Vagina (tissue), 2 donors: ENCODE results near the gene AUH. TPM values are rescaled to one million over a fixed set of nuclear protein-coding genes. Genes with fewer than 3 reads are reported as not detected.

Source experiments
- DNase-seq, 2 donors: peaks; one replicate each; pipeline ENCODE4 v3.0.0-alpha.2; 2017; ENCODE audit errors: extremely low spot score in 2 of 2
- H3K27ac ChIP-seq: fragments of 200-600 bp; sonication (generic); one replicate; pipeline ENCODE4 v1.5.1; 2019
- H3K27me3 ChIP-seq: fragments of 200-600 bp; sonication (generic); one replicate; pipeline ENCODE4 v1.5.1; 2019
- H3K36me3 ChIP-seq, 2 donors: fragments of 200-600 bp; sonication (generic); one replicate each; pipeline ENCODE4 v1.5.1; 2017 to 2019
- H3K4me1 ChIP-seq: fragments of 200-600 bp; sonication (generic); one replicate; pipeline ENCODE4 v1.5.1; 2019
- H3K4me3 ChIP-seq, 2 donors: fragments of 200-600 bp; sonication (generic); 1 replicate in 1 of 2; 2 replicates in 1 of 2; pipeline ENCODE4 v1.5.1; 2016 to 2019
- H3K9me3 ChIP-seq: fragments of 200-600 bp; sonication (generic); one replicate; pipeline ENCODE4 v1.5.1; 2019
- CTCF ChIP-seq, 3 experiments: fragments of 450-650 bp in 2 of 3; fragments of 200-600 bp in 1 of 3; sonication (generic) in 1 of 3; IDR thresholded peaks; one replicate each; pipeline ENCODE4 v1.5.1; 2017 to 2019; ENCODE audit warnings: antibody characterized with exemption in 3 of 3, mild to moderate bottlenecking in 2 of 3, moderate library complexity in 2 of 3
- POLR2A ChIP-seq, 2 donors: fragments of 450-650 bp; IDR thresholded peaks; one replicate each; pipeline ENCODE4 v1.6.1; 2017; ENCODE audit warnings: antibody characterized with exemption in 2 of 2, mild to moderate bottlenecking in 2 of 2, moderate library complexity in 2 of 2
- POLR2AphosphoS5 ChIP-seq, 2 donors: sonication (generic); formaldehyde crosslinking; IDR thresholded peaks; one replicate each; pipeline ENCODE4 v1.9.0; 2017; ENCODE audit warnings: antibody characterized with exemption in 2 of 2, mild to moderate bottlenecking in 2 of 2, low read depth in 1 of 2; ENCODE audit not compliant: insufficient read depth in 1 of 2
- intact Hi-C: fragments of 100-400 bp; cut with DNase I; formaldehyde crosslinking; loops from one replicate; pipeline ENCODE4 v1.15.1; 2023
- total RNA-seq: library from RNA; depleted of rRNA; stranded (reverse); fragments of >200 nt; gene quantifications from one replicate; pipeline ENCODE4 v1.2.3, GENCODE V29; 2016

The AUH gene
- total RNA-seq, 1 donor from 2014 or later, result 39.0 TPM

- TF ChIP-seq POLR2AphosphoS5 (IDR thresholded peaks at IDR 0.05; ENCODE audit: insufficient read depth in 1 of 2, low read depth in 1 of 2), result peak in 1 of 2 donors; percentile 30
- TF ChIP-seq POLR2A (IDR thresholded peaks at IDR 0.05), result no peak
- no peak for TF ChIP-seq CTCF (IDR thresholded peaks at IDR 0.05)
- H3K9me3 ChIP-seq, result no peaks in the 10 kb centered on the region
- no peaks in the 10 kb centered on the region for H3K27me3 ChIP-seq
- no peaks in the 10 kb centered on the region for H3K36me3 ChIP-seq
- intact Hi-C loops, result no loop called here
- H3K27ac ChIP-seq, result no peak overlapping the region
- peaks cover 9% of the 10 kb centered on the region for H3K4me1 ChIP-seq
- no peak for DNase-seq
- no peak overlapping the region for H3K4me3 ChIP-seq
These were observed 34.1 kb upstream of the AUH start for GRCh38 chr9:91395553-91396471.

DNA sequence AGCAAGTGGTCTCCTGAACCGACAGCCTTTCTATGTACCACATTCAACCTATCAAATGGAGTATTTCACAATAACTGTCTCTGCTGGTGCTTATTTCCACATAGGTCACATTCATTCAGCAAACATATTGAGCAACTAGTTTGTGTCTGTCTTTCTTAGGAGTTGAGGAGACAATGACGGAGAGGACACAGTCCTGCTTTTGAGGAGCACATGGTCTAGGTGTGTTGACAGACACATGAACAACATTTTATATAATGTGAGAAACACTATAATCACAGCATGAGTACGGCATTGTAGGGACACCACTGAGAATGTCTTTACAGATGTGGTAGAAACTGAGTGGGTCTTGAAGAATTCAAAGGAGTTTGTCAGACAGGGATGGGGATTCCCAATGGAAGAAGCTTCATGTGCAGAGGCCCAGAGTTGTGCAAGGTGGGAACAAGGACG is 33.4 kb upstream of the AUH start:
- no peak for DNase-seq
- H3K27ac ChIP-seq, result no peak overlapping the region
- H3K9me3 ChIP-seq, result no peaks in the 10 kb centered on the region
- H3K27me3 ChIP-seq, result no peaks in the 10 kb centered on the region
- H3K4me3 ChIP-seq, result no peak overlapping the region
- H3K4me1 ChIP-seq, result peaks cover 9% of the 10 kb centered on the region
- TF ChIP-seq POLR2AphosphoS5 (IDR thresholded peaks at IDR 0.05; ENCODE audit: insufficient read depth in 1 of 2, low read depth in 1 of 2) (peak; percentile 16 to 20), CTCF (IDR thresholded peaks at IDR 0.05) (no peak), POLR2A (IDR thresholded peaks at IDR 0.05) (no peak)
- intact Hi-C loops, result no loop called here
- H3K36me3 ChIP-seq, result no peaks in the 10 kb centered on the region

DNA sequence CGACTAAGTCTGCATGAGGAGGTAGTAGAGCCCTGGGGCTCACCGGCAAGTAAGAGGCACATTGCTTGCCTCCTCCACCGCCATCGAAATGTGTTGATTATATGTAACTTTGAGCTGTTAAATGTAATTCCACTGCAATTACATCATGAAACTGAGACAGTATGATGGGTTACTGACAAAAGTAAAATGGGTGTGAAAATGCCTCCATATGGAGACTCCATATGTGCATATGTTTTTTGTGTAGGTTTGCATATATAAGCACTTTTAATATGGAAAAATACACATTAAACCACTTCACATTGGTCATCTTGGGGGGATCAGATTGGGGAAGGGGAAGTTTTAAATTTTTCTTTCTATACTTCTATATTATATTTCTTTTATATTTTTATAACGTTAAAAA is 32.1 kb upstream of the AUH start:
- Histone ChIP-seq H3K4me3 (no peak overlapping the region), H3K27me3 (no peaks in the 10 kb centered on the region), H3K9me3 (no peaks in the 10 kb centered on the region), H3K27ac (no peak overlapping the region), H3K4me1 (peaks cover 9% of the 10 kb centered on the region), H3K36me3 (no peaks in the 10 kb centered on the region)
- TF ChIP-seq POLR2A (IDR thresholded peaks at IDR 0.05) (no peak), POLR2AphosphoS5 (IDR thresholded peaks at IDR 0.05; ENCODE audit: insufficient read depth in 1 of 2, low read depth in 1 of 2) (no peak), CTCF (IDR thresholded peaks at IDR 0.05) (no peak)
- no peak for DNase-seq
- intact Hi-C loops, result no loop called here

GRCh38 chr9:91392435-91392834 is 30.7 kb upstream of the AUH start:
- DNase-seq, result no peak
- Histone ChIP-seq H3K4me3 (no peak overlapping the region), H3K4me1 (peaks cover 9% of the 10 kb centered on the region), H3K9me3 (no peaks in the 10 kb centered on the region), H3K27ac (no peak overlapping the region), H3K27me3 (no peaks in the 10 kb centered on the region), H3K36me3 (no peaks in the 10 kb centered on the region)
- intact Hi-C loops, result no loop called here
- TF ChIP-seq POLR2A (IDR thresholded peaks at IDR 0.05), result no peak
- no peak for TF ChIP-seq CTCF (IDR thresholded peaks at IDR 0.05)
- TF ChIP-seq POLR2AphosphoS5 (IDR thresholded peaks at IDR 0.05; ENCODE audit: insufficient read depth in 1 of 2, low read depth in 1 of 2), result no peak

- TF ChIP-seq POLR2A (IDR thresholded peaks at IDR 0.05) (no peak), CTCF (IDR thresholded peaks at IDR 0.05) (no peak), POLR2AphosphoS5 (IDR thresholded peaks at IDR 0.05; ENCODE audit: insufficient read depth in 1 of 2, low read depth in 1 of 2) (no peak)
- intact Hi-C loops, result no loop called here
- Histone ChIP-seq H3K27me3 (no peaks in the 10 kb centered on the region), H3K4me3 (no peak overlapping the region), H3K9me3 (no peaks in the 10 kb centered on the region), H3K36me3 (no peaks in the 10 kb centered on the region), H3K4me1 (peaks cover 9% of the 10 kb centered on the region), H3K27ac (no peak overlapping the region)
- DNase-seq, result no peak
These were observed 30.1 kb upstream of the AUH start for GRCh38 chr9:91391818-91392217.
